ENCODE results near the gene ANP32D.
"Not testable (repeated sequence)": the region's sequence is repeated elsewhere in the genome, so short reads cannot be mapped to it uniquely, and the experiment has no call there.

The ANP32D gene

GRCh38 chr12:48506836-48507235, 34.5 kb downstream of the ANP32D start:
- not testable (repeated sequence) for DNase-seq (ENCODE audit: low read depth in 2 of 2)

- DNase-seq (ENCODE audit: low read depth in 2 of 2), result no peak
Observed at GRCh38 chr12:48508987-48509386, 36.6 kb downstream of the ANP32D start.

- no peak for DNase-seq (ENCODE audit: low read depth in 2 of 2)
Observed at GRCh38 chr12:48510111-48510510, 37.8 kb downstream of the ANP32D start.

GRCh38 chr12:48512855-48513254, 40.5 kb downstream of the ANP32D start:
- DNase-seq (ENCODE audit: low read depth in 2 of 2), result no peak

GRCh38 chr12:48514728-48515127, 42.4 kb downstream of the ANP32D start:
- no peak for DNase-seq (ENCODE audit: low read depth in 2 of 2)

- not testable (repeated sequence) for DNase-seq (ENCODE audit: low read depth in 2 of 2)
Observed at GRCh38 chr12:48520381-48520780, 48.0 kb downstream of the ANP32D start.

All from stimulated activated CD8-positive, alpha-beta memory T cell treated with anti-CD3 and anti-CD28 coated beads, Interleukin-2, amount 100 ng/mL, for 48 hours (primary cell).